Neuronal stem cell (in vitro differentiated cells): ENCODE data around the gene SARDH.

Source experiments
- DNase-seq: peaks from one replicate; pipeline ENCODE4 v3.0.0-alpha.2; 2013; ENCODE audit warnings: low spot score
- H2AFZ ChIP-seq: one replicate; pipeline ENCODE4 v1.6.1; 2013; ENCODE audit warnings: mild to moderate bottlenecking, low read length, inconsistent platforms
- H2AK5ac ChIP-seq: 2 replicates; pipeline ENCODE4 v1.6.1; 2013; ENCODE audit warnings: low read depth, mild to moderate bottlenecking, inconsistent platforms, low read length, moderate library complexity, mixed read lengths
- H2BK120ac ChIP-seq: 2 replicates; pipeline ENCODE4 v1.6.1; 2013; ENCODE audit warnings: low read depth, mild to moderate bottlenecking, inconsistent platforms, low read length, moderate library complexity, mixed read lengths
- H2BK12ac ChIP-seq: one replicate; pipeline ENCODE4 v1.6.1; 2013; ENCODE audit warnings: low read length, inconsistent platforms
- H2BK15ac ChIP-seq: 2 replicates; pipeline ENCODE4 v1.6.1; 2013; ENCODE audit warnings: mild to moderate bottlenecking, low read length, inconsistent platforms, mixed read lengths
- H2BK5ac ChIP-seq: one replicate; pipeline ENCODE4 v1.6.1; 2013; ENCODE audit warnings: inconsistent platforms, mild to moderate bottlenecking, low read length, moderate library complexity
- H3K14ac ChIP-seq: one replicate; pipeline ENCODE4 v1.6.1; 2013; ENCODE audit warnings: low read length, inconsistent platforms
- H3K18ac ChIP-seq: 2 replicates; pipeline ENCODE4 v1.6.1; 2013; ENCODE audit warnings: low read length, inconsistent platforms
- H3K23ac ChIP-seq: 2 replicates; pipeline ENCODE4 v1.6.1; 2013; ENCODE audit warnings: low read depth, mild to moderate bottlenecking, mixed read lengths, low read length, inconsistent platforms; ENCODE audit not compliant: poor library complexity
- H3K27ac ChIP-seq: replicated peaks from 3 replicates; pipeline ENCODE4 v1.5.1; 2013; ENCODE audit warnings: low read length, inconsistent platforms
- H3K27me3 ChIP-seq, 3 experiments: 2 replicates each; pipeline ENCODE4 v1.6.1; 2013; ENCODE audit warnings: low read length in 3 of 3, mild to moderate bottlenecking in 2 of 3, inconsistent platforms in 1 of 3, low read depth in 1 of 3, mixed read lengths in 1 of 3, moderate library complexity in 1 of 3; ENCODE audit not compliant: control insufficient read depth in 3 of 3, insufficient read depth in 3 of 3
- H3K36me3 ChIP-seq, 2 donors: replicated peaks in 1 of 2; 2 replicates each; pipeline ENCODE4 v1.6.1; 2013; ENCODE audit warnings: low read length in 2 of 2; ENCODE audit not compliant: control insufficient read depth in 2 of 2, insufficient read depth in 2 of 2
- H3K4ac ChIP-seq: 2 replicates; pipeline ENCODE4 v1.6.1; 2013; ENCODE audit warnings: inconsistent platforms, mild to moderate bottlenecking, low read length, moderate library complexity
- H3K4me1 ChIP-seq, 2 donors: 1 replicate in 1 of 2; 2 replicates in 1 of 2; pipeline ENCODE4 v1.6.1; 2013; ENCODE audit warnings: low read length in 2 of 2, low read depth in 1 of 2; ENCODE audit not compliant: control insufficient read depth in 2 of 2, insufficient read depth in 1 of 2
- H3K4me2 ChIP-seq: one replicate; pipeline ENCODE4 v1.6.1; 2013; ENCODE audit warnings: mild to moderate bottlenecking, low read length, inconsistent platforms; ENCODE audit not compliant: insufficient read depth, poor library complexity, severe bottlenecking
- H3K4me3 ChIP-seq, 2 donors: 2 replicates each; pipeline ENCODE4 v1.5.1; 2013; ENCODE audit warnings: low read length in 2 of 2, mild to moderate bottlenecking in 2 of 2, inconsistent platforms in 1 of 2, moderate library complexity in 1 of 2
- H3K79me1 ChIP-seq: one replicate; pipeline ENCODE4 v1.6.1; 2013; ENCODE audit warnings: low read depth, mild to moderate bottlenecking, inconsistent platforms, low read length, moderate library complexity
- H3K9ac ChIP-seq: one replicate; pipeline ENCODE4 v1.6.1; 2013; ENCODE audit warnings: mild to moderate bottlenecking, low read depth, low read length, inconsistent platforms; ENCODE audit not compliant: poor library complexity
- H3K9me3 ChIP-seq, 2 donors: replicated peaks in 1 of 2; 2 replicates each; pipeline versions ENCODE3 to v1.6.1; 2013; ENCODE audit warnings: low read length in 2 of 2, mild to moderate bottlenecking in 2 of 2, inconsistent platforms in 1 of 2, low read depth in 1 of 2, mixed read lengths in 1 of 2, moderate library complexity in 1 of 2; ENCODE audit not compliant: control insufficient read depth in 2 of 2, insufficient read depth in 1 of 2
- H4K8ac ChIP-seq: one replicate; pipeline ENCODE4 v1.6.1; 2013; ENCODE audit warnings: low read depth, mild to moderate bottlenecking, inconsistent platforms, low read length, moderate library complexity
- H4K91ac ChIP-seq: one replicate; pipeline ENCODE4 v1.6.1; 2013; ENCODE audit warnings: low read length, low read depth, mild to moderate bottlenecking, inconsistent platforms; ENCODE audit not compliant: poor library complexity
- WGBS, 2 donors: extraction: QIAGEN DNeasy Blood & Tissue Kit; methylation state at CpG; one replicate each; pipeline ENCODE4 v1.1.7; 2013; ENCODE audit warnings: missing lambda C conversion rate in 2 of 2, mixed read lengths in 1 of 2; ENCODE audit not compliant: insufficient read length in 2 of 2, insufficient replicate concordance in 1 of 2; ENCODE audit errors: extremely low coverage in 2 of 2; 5-methylcytosine and 5-hydroxymethylcytosine counted together

SARDH gene

DNA sequence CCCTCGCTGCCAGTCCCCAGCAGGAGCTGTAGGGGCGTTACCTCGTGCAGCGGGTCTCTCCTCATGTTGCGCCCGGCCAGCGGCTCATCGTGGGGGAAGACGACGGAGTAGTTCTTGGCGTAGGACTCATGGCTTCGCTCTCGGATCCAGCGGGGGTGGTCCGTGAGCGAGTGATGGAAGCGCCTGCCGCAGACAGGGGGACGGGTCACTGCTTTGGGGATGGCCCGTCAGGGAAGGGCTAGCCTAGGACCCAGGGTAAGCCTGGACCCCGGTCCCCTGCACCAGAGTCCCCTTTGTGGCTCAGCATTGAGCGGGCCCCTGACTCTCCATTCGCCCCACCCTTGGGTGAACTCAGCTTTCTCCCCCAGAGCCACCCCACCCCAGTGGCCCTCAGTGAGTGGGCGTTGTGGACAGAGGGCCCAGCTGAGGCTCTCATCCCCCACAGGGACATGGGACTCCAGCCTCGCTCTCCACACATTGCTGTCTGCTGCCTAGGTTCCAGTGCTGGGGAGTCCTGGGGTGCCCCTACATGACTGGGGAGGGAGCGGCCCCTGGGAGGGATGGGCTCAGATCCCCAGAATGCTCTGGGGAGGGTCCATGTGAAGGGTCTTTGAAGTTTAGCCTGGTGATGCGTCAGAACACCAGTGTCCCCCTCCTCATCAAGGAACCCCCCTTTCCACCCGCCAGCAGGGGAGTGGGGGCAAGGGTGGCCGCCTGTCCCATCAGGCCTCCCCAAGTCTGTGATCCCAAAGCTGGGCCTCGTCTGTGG lies 29.7 kb downstream of the SARDH start:
- no CpG with 5 or more reads among the region's 30 CpGs for WGBS, 2 donors
- no peak overlapping the region for H2AFZ ChIP-seq
- no peak overlapping the region for H4K8ac ChIP-seq
- no peak overlapping the region for H3K4me2 ChIP-seq
- H2BK5ac ChIP-seq, result peak overlapping the region; percentile 33
- peaks cover 3 to 8% of the 10 kb centered on the region in 2 donors for H3K4me1 ChIP-seq
- no peaks in the 10 kb centered on the region for H3K9me3 ChIP-seq
- no peak overlapping the region for H2BK120ac ChIP-seq
- H4K91ac ChIP-seq, result no peak overlapping the region
- no peaks in the 10 kb centered on the region for H3K27me3 ChIP-seq
- no peak overlapping the region for H3K4me3 ChIP-seq
- H3K18ac ChIP-seq, result no peak overlapping the region
- H3K4ac ChIP-seq, result no peak overlapping the region
- no peak overlapping the region for H3K27ac ChIP-seq
- no peak overlapping the region for H3K14ac ChIP-seq
- no peak for DNase-seq
- peaks cover 2% of the 10 kb centered on the region for H3K79me1 ChIP-seq
- peak overlapping the region; percentile 15 for H2AK5ac ChIP-seq
- H3K36me3 ChIP-seq, result no peaks in the 10 kb centered on the region
- H3K9ac ChIP-seq, result no peak overlapping the region
- H3K23ac ChIP-seq, result peak overlapping the region; percentile 14
- peak overlapping the region; percentile 20 for H2BK15ac ChIP-seq
- H2BK12ac ChIP-seq, result no peak overlapping the region

- Histone ChIP-seq H3K4me1 (peaks cover 3 to 5% of the 10 kb centered on the region in 2 donors), H3K9me3 (no peaks in the 10 kb centered on the region), H2BK12ac (no peak overlapping the region), H3K79me1 (peaks cover 2% of the 10 kb centered on the region), H3K4ac (no peak overlapping the region), H4K8ac (no peak overlapping the region), H2AFZ (no peak overlapping the region), H3K4me2 (no peak overlapping the region), H3K23ac (no peak overlapping the region), H3K9ac (no peak overlapping the region), H4K91ac (no peak overlapping the region), H2AK5ac (peak overlapping the region; percentile 4), H3K4me3 (no peak overlapping the region), H2BK15ac (no peak overlapping the region), H3K27ac (no peak overlapping the region), H2BK5ac (no peak overlapping the region), H3K14ac (no peak overlapping the region), H2BK120ac (no peak overlapping the region), H3K36me3 (no peaks in the 10 kb centered on the region), H3K18ac (no peak overlapping the region), H3K27me3 (no peaks in the 10 kb centered on the region)
- no CpG with 5 or more reads among the region's 15 CpGs for WGBS, 2 donors
- DNase-seq, result no peak
Measured at GRCh38 chr9:133707763-133708245, 30.3 kb downstream of the SARDH start.

DNA sequence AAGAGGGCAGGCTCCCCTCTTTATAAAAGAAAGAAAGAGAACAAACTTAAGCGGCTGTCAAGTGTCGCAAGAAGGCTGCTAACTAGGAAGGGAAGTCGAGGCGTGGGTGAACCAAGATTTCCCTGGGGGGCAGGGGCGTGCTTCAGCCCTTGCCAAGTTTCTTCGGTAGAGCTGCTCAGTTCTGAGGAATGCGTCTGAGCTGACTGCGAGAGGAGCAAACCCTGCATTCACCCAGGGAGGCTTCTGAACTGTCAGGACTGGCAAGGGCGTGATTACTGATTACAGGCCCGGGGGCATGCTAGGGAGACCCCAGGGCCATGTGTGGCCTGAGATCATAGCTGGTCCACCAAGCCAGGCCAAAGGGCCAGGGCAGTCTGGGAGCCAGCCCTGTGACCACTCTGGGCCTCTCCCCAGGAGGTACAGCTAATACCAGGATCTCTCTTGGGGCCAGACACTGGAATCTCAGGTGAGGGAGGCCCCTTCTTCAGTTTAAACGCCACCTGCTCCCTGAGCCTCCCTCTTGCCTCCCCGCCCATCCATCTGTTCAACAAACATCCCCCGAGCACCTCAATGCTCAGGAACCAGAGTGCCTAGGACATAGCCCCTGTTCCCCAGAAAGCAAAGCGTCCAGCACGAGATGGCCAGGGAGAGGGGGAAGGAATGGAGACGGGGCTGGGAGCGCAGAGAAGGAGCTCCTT lies 30.9 kb downstream of the SARDH start:
- H2BK120ac ChIP-seq, result no peak overlapping the region
- no peak overlapping the region for H4K91ac ChIP-seq
- no peak overlapping the region for H3K27ac ChIP-seq
- H3K9ac ChIP-seq, result no peak overlapping the region
- no peak overlapping the region for H3K18ac ChIP-seq
- no peak overlapping the region for H2AFZ ChIP-seq
- H2BK15ac ChIP-seq, result no peak overlapping the region
- no CpG with 5 or more reads among the region's 17 CpGs for WGBS, 2 donors
- H3K27me3 ChIP-seq, result no peaks in the 10 kb centered on the region
- no peaks in the 10 kb centered on the region for H3K9me3 ChIP-seq
- H3K79me1 ChIP-seq, result peaks cover 2% of the 10 kb centered on the region
- peaks cover 8 to 11% of the 10 kb centered on the region in 2 donors for H3K4me1 ChIP-seq
- H2AK5ac ChIP-seq, result peak overlapping the region; percentile 6
- no peak overlapping the region for H3K4me2 ChIP-seq
- H4K8ac ChIP-seq, result no peak overlapping the region
- H3K4ac ChIP-seq, result no peak overlapping the region
- H3K36me3 ChIP-seq, result no peaks in the 10 kb centered on the region
- DNase-seq, result no peak
- H3K23ac ChIP-seq, result no peak overlapping the region
- H3K14ac ChIP-seq, result peak overlapping the region; percentile 38
- H2BK12ac ChIP-seq, result no peak overlapping the region
- peak overlapping the region; percentile 75 for H2BK5ac ChIP-seq
- H3K4me3 ChIP-seq, result no peak overlapping the region
